HG03175 (cell line): ENCODE data around the gene TMEM132A.
"Not testable (repeated sequence)": the region's sequence is repeated elsewhere in the genome, so short reads cannot be mapped to it uniquely, and the experiment has no call there.

ENCODE experiments used
- ATAC-seq: cut with Tn5 transposase; IDR thresholded peaks from one replicate; pipeline ENCODE4 v1.9.1; 2021; ENCODE audit warnings: mild to moderate bottlenecking, moderate library complexity; ENCODE audit not compliant: unreplicated experiment

TMEM132A gene

DNA sequence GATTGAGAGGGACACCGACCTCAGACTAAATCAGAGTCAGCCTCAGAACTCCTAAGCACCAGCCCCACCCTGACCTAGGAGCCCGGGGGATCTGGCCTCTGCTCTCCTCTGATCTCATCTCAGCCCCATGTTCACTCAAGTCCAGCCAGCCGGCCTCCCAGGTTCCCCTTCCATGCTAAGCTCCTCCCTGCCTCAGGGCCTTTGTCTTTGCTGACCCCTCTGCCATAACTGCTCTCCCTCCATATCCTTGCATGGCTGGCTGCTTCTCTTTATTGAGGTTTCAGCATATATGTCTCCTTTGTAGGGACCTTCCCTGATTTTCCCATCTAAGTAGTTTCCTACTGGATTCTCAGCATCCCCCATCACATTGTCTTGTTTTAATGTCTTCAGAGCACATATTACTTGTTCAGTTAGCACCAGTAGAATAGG lies 28.5 kb downstream of the TMEM132A start:
- ATAC-seq = no peak

DNA sequence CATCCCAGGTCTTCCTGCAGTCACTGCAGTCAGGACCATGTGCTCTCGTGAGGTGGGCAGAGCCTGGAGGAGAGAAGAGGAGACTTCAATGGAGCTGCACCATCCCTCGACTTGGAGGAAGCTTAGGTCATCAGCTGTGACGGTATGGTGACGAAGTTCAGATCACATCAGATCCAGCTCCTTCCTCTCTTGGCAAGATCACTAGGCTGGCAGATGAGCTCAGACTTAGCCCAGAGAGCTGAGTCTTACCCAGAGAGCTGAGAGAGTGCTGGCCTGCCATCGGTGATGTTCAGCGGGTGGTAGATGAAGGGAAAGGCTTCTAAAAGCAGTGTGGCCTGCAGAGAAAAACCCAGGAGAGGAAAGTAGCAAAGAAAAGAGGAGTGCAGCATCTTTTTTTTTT lies 29.5 kb downstream of the TMEM132A start:
- no peak for ATAC-seq

DNA sequence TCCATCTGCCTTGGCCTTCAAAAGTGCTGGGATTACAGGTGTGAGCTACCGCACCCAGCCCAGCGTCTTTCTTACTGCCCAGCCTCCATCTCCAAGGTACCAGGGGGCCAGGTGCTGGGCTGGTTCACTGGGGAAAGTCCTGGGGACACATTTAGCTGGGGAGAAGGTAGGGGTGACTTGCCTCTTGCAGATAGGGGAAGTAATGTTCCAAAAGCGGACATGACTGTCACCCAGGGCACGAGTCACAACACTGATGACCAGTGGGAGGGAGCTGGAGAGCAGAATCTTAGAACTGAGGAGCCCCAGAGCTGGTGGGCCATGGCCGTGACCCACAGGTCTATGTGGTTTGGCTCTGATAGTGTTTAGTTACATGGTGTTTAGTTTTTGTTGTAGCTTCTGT lies 30.2 kb downstream of the TMEM132A start:
- no peak for ATAC-seq

DNA sequence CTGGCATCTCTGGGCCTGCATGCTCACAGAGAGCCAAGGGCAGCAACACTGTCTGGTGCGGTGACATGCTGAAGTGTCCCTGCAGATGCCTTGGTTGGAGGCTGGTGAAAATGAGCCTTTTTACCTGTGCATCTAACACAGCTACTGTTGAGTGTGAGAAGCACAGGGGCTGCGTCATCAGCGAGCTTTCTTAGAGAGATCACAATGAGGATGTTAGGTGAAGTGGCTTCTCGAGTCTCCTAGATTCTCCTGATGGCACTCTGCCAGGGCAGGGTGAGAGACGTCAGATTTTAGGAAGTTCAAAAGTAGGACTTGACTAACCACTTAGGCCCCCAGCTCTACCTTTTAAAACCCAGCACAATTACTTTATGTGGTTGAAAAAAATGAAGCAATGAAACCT lies 31.3 kb downstream of the TMEM132A start:
- ATAC-seq = no peak

DNA sequence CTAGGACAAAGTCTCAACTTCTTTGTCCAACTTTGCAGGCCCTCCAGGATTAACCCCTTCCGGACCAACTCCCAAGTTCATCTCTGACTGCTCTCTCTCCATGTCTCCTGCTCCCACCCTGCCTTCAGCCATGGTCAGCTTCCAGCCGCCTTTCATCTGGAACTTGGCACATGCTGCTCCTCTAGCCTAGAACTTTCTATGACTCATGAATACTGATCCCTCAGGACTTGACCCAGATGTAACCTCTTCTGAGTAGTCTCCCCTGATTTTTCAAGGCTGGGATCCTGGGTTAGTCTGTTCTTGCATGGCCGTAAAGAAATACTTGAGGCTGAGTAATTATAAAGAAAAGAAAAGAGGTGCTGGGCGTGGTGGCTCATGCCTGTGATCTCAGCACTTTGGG lies 32.9 kb downstream of the TMEM132A start:
- no peak for ATAC-seq

DNA sequence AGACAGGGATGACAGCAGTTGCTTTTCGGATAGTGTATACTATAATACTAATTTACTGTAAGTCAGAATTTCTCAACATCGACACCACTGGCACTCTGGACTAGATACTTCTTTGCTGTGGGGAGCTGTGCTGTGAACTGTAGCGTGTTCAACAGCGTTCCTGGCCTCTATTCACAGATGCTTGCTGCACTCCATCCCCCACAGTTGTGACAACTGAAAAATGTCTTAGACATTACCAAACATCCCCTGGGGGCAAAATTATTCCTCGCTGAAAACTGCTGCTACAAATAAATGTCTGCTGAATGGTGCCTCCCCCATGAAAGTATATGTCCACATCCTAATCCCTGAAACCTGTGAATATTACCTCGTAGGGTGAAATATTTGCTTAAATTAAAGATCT lies 35.2 kb downstream of the TMEM132A start:
- ATAC-seq = no peak

DNA sequence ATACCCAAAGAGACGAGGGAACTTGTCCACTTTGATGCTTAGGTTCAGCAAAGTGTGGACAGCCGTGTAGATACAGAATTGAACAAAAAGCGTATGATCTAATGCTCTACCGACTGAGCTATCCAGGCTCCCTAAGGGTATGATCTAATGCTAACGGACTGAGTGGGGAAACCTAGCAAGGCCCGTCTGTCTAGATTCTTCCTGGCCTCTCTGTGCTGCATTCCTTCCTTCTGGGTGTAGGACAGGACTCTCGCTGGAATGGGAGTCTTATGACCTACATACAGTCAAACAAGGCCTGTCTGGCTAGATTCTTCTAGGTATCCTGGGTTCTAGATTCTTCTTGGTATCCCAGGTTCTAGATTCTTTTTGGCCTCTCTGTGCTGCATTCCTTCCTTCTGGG lies 36.1 kb downstream of the TMEM132A start:
- no peak for ATAC-seq

DNA sequence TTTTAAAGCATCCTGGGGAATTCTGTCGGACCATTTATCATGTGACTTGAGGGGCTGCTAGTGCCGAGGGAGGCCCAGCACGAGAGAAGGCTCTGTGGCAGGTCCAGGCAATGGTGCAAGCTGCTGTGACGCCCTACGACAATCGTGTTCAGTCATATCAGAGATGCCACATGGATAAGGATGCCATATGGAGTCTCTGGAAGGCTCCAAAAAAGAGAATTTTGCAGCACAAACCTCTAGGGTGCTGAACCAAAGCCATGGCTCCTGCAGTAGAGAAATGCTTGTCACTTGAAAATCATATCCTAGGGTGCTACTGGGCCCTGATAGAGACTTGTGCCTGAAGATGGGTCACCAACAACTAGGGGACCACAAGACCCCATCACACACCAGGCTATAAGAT lies 40.5 kb downstream of the TMEM132A start:
- no peak for ATAC-seq

DNA sequence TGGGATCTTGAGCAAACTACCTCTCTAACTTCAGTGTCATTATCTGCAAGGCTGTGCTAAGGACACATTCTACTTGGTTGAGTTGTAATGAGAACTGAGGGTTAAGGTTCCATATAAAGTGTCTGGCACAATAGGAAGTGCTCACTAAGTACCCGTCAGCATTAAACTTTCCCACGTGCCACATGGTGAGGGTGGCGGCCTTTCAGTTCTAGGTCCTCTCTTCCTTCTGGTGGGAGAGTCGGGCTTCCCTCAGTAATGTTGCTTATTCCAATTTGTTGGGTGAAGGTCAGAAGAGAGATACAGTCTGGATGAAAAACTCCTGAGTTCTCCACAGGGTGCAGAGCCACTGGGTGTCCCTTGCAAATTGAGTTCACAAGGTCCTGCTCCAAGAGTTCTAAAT lies 42.6 kb downstream of the TMEM132A start:
- no peak for ATAC-seq

DNA sequence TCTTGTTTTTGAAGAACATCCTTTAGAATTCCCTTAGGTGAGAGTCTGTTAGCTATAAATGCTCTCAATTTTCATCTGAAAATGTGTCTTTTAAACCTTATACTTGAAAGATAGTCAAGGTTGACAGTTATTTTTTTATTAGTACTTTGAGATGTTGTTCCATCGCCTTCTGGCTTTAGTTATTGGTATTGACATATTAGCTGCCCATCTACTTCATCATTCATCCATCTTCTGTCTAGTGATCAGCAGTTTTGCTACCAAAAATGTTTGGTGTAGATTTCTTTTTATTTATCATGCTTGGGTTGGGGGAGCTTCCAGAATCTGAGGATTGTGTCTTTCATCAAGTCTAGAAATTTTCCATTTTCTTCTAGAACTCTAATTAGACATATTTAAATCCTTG lies 44.0 kb downstream of the TMEM132A start:
- no peak for ATAC-seq

DNA sequence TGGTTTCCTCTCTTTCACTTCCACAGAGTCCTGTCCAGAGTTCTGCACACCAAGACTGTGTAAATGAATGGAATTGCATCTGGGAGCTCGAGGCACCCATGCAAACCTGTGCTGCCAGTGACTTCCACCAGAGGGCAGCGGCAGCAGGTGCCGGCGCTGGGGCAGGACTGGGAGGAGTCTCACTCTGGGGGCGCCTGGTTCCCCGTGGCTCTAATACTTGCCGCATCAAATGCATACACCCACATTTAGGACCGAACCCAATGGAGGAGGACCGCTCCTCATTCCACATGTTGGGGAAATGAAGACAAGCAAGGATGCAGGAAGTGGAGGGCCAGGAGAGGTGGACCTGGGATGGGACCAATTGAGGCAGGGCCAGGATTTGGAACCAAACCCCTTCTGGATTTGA lies 46.1 kb downstream of the TMEM132A start:
- ATAC-seq = peak; percentile 68

DNA sequence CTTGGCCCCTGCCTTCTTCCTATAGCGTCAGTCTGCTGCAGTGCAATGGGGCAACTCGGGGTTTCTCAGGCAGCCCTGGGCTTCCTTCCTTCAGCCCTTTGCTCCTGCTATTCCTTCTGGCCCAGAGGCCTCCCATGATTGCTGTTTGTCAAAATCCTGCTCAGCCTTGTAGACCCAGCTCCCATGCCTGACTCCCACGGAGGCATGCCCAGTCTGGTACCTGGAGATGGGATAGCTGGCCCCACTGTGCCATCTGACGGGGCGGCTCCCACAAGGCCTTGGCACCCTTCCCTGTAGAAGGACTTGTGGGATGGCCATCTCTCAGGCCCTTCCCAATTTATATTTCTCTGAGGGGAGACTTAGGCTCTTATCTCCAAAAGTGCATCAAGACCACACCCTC lies 46.6 kb downstream of the TMEM132A start:
- ATAC-seq = no peak

DNA sequence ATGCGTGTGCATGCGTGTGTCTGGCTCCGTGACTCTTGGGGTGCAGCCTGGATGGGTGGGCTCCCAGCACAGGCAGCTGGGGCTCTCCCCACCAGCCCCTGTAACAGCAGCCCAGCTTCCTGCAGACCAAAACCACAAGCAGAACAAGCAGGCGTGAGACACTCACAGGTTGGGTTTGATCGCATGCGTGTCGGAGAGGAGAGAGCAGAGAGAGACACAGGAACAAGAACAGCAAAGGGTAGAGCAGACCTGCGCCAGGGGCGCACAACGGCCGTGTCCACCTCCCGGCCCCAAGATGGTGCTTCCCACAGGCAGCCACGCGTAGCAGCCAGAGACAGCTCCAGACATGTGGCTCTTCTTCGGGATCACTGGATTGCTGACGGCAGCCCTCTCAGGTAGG lies 47.3 kb downstream of the TMEM132A start, which contains the start of gene CD6:
Gene CD6, plus strand, starts transcription at position 161 of the 400 bp plus-strand sequence. Its CDS starts 186 bp downstream, at position 347.
- ATAC-seq = no peak

DNA sequence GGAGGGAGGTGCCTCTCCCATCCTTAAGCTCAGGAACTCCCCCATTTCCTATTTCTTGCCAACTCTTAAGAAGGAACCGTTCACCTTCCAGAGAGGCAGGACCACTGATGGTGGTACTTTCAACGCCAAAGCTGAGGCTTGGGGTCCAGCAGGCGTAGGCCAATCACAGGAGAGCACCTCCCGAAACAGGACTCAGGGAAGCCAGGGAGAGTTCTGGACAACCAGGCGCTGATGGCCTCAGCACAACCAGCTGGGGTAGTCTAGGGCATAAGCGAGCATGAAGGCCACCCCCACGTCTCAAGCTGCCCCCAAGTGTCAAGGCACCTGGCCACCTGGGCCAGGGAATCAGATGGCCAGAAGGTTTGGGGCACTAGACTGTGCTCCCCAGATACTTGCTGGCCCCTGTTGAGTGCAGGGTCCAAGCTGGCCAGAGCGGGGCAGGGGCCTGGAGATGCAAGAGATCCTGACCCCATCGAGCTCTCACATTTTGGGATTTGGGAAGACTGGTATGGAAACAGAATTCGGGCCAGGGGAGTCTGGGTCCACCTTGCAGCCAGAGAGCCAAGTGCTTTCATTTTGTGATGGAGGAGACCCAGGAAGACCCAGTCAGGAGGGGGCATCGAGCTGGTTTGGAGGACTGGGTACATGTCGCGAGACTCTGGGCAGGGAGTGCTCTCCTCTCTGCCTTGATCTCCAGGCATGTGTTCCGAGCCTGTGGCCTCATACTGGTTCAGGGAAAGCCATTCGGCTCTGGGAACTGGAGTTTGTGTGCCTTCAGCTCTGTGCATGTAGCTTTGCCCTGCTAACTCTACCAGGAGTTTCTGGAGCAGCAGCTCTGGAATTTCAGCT lies 48.1 kb downstream of the TMEM132A start:
- no peak for ATAC-seq

DNA sequence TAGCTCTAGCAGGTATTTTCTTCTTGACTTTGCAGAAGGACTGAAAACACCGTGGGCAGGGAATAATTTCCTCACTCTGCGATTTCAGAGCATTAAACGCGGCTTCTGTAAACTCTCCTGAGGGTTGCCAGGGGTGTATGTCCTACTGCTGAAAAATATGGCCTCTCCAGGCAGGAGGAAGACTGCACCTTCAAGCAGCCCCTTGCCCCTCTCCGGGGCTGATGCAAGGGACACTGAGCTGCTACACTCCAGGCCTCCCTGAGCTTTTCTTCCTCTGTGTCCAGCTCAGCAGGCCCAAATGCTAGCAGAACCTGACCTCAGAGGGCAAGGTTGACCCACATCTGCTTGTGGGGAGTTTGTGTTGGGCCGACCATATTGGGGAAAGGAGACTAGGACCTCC lies 49.4 kb downstream of the TMEM132A start:
- ATAC-seq = no peak

DNA sequence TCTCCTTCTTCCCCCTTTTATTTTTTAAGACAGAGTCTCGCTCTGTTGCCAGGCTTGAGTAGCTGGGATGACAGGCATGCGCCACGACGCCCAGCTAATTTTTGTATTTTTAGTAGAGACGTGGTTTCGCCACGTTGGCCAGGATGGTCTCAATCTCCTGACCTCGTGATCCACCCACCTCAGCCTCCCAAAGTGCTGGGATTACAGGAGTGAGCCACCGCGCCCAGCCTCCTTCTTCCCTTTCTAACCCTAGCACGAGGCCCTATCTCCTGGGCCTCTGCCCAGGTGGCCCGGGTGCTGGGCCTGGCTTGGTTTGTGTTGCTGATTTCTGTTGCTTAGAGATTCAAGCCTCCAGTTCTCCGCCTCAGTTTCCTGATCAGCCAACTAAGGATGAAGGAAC lies 50.1 kb downstream of the TMEM132A start:
- ATAC-seq = not testable (repeated sequence)

DNA sequence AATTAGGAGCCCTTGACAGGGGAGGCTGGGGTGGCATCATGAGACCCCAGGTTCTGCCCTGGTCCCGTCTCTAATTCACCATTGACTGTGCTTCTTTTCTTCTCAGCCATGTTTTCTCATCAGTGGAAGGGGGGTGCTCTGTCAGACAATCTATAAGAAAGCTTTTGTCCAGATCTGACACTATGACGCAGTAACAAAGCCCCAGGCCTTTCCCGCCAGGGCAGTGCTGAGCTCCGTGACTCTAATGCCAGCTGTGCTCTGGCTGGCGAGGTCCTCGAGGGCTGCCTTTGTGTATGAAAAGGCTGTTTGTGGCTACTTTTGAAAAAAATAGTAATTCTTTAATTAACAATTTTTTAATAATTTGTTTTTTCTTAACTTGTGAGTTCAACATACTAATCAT lies 50.5 kb downstream of the TMEM132A start:
- ATAC-seq = no peak

DNA sequence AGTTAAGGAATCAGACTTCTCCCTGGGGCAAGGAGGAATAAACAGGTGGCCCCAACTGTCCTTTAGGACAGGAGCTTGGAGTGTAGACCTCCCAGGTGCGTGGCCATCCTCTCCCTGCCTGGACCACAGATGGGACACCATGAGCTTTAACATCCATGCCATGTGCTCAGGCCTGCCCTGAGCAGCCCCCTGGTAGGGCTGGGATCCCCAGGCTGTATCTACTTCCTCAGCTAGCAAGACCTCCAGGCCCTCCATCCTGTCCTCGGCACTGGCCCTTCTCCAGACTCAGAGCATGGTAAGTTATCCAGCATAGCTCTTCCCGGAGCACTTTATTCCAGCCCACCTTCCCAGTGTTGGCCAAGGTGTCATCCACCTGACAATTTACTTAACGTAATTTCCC lies 53.0 kb downstream of the TMEM132A start:
- ATAC-seq = no peak

DNA sequence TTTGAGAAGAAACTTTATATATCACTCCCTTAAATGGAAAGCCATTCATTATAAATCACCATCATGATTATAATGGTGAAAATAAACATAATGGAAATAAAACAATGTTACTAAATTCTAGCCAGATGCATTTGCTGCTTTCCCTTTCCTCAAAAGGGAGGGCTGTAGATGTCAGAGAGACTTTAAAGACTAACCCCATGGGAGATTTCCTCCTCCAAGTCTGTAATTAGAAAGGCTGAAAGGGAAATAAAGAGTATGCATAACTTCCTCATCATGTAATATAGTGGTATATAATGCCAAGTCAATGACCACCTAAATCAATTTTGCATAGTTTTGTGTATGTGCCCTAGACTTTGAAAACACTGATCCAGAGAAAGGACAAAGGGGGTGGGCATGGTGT lies 53.6 kb downstream of the TMEM132A start:
- no peak for ATAC-seq

DNA sequence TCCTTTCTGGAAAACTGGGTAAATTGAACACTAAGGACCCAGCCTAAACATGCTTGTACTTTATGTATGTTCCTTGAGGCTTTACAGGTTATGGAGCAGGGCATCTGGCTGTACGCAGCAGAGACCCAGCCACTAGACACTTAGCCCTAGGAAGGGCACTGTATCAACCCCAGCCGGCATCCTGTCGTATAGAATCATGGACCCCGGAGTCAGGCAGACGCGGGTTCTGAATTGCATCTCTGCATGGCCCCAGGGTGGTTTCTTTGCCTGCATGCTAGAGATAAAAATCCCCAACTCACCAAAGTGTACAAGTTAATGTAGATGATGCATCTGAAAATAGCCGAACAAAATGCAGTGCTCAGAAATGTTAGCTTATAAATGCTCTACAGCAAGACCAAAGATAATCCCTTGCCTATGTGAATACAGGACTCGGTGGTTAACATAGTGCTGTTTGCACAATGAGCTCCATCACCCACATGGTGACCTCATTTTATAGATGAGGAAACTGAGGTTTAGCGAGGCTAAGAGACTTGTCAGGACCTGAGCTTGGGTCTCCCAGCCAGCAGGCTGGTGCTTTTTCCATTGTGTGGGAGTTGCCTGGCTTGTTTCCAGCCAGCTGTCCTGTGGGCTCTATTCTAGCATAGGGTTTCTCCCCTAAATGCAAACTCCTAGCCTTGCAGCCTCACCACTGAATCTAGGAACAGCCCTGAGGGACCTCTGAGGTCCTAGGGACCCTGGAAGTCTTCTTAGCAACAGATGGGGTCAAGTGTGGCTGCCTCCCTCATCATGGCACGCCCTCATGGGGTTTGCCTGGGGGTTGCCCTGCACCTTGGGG lies 54.5 kb downstream of the TMEM132A start:
- no peak for ATAC-seq

DNA sequence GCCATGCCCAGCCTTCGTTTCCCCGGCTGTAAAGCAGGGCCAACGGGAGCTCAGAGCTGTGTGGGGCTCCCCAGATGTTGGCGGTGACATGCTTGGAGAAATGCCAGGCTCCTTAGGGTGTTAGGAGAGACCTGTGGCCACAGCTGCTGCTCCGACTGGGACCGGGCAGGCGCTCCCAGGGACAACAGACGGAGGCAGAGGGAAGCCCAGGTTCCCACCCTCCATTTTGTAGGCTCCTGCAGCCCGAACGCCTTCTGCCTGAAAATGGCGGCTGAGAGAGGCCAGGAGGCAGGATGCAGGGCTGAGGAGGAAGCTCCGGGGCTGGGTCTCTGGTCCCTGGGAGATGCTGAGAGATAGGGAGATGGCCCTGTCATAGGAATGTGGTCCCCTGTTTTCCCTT lies 57.3 kb downstream of the TMEM132A start:
- ATAC-seq = no peak

DNA sequence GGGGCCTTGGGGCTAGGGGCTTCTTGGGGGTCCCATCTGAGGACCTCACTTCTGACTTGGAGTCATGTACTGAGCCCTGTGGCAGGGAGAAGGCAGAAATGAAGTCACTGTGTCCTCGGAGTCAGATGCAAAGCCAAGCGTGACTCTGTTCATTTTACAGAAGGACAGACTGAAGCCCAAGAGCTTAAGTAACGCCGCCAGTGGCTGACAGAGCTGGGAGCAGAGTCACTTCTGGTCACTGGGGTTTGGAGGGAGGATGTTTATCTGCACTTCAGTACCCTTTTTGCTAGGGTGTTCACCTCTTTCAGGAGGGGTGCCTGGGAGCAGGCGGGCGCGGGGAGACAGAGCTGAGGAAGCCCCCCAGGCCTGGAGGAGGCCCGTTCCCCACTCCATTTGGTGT lies 57.9 kb downstream of the TMEM132A start:
- no peak for ATAC-seq
